ENCODE results near the gene TMEM132D. TPM values are rescaled to one million over a fixed set of nuclear protein-coding genes. Genes with fewer than 3 reads are reported as not detected.

TMEM132D gene
- total and polyA plus RNA-seq, 4 donors: 0.01 to 0.14 (median 0.08) TPM

GRCh38 chr12:129201029-129201428, 702.8 kb downstream of the TMEM132D start:
- Histone ChIP-seq H3K4me3 (ENCODE audit: low read depth in 1 of 3, low read length in 3 of 3) (no peak overlapping the region), H3K36me3 (ENCODE audit: control insufficient read depth in 4 of 4, insufficient read depth in 3 of 4, low read depth in 1 of 4, low read length in 3 of 4) (no peaks in the 10 kb centered on the region), H3K4me1 (ENCODE audit: control insufficient read depth in 4 of 4, insufficient read depth in 4 of 4, low read length in 3 of 4) (no peaks in the 10 kb centered on the region), H3K9ac (ENCODE audit: low read depth in 1 of 2, low read length in 2 of 2) (no peak overlapping the region), H3K27ac (ENCODE audit: low read depth in 1 of 2, low read length in 2 of 2) (no peak overlapping the region), H3K27me3 (ENCODE audit: control insufficient read depth in 4 of 4, insufficient read depth in 4 of 4, low read length in 3 of 4) (no peaks in the 10 kb centered on the region), H3K9me3 (ENCODE audit: control insufficient read depth in 4 of 4, low read length in 3 of 4) (no peaks in the 10 kb centered on the region)
- no peak for TF ChIP-seq NR2F2 (IDR thresholded peaks at IDR 0.05)
- TF ChIP-seq, protein P1, sequence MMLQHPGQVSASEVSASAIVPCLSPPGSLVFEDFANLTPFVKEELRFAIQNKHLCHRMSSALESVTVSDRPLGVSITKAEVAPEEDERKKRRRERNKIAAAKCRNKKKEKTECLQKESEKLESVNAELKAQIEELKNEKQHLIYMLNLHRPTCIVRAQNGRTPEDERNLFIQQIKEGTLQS (IDR thresholded peaks at IDR 0.05): no peak
- TF ChIP-seq EGR1 (IDR thresholded peaks at IDR 0.05; ENCODE audit: low read depth in 2 of 2): no peak
- no peak for TF ChIP-seq ZBTB33 (IDR thresholded peaks at IDR 0.05)
- no peak for TF ChIP-seq FOXA1 (IDR thresholded peaks at IDR 0.05)
- TF ChIP-seq YY1 (IDR thresholded peaks at IDR 0.05): no peak
- TF ChIP-seq RXRA (IDR thresholded peaks at IDR 0.05): no peak
- no peak for TF ChIP-seq GABPA (IDR thresholded peaks at IDR 0.05 in 1 of 2, conservative IDR thresholded peaks at IDR 0.05 in 1 of 2)
- no peak for TF ChIP-seq TAF1 (conservative IDR thresholded peaks at IDR 0.05)
- no peak for TF ChIP-seq MAX (IDR thresholded peaks at IDR 0.05)
- TF ChIP-seq RAD21 (IDR thresholded peaks at IDR 0.05): no peak
- no peak for TF ChIP-seq SP1 (IDR thresholded peaks at IDR 0.05)
- TF ChIP-seq HNF4G (IDR thresholded peaks at IDR 0.05): no peak
- no peak for TF ChIP-seq HNF4A (conservative IDR thresholded peaks at IDR 0.05)
- no peak for TF ChIP-seq JUND (IDR thresholded peaks at IDR 0.05)
- TF ChIP-seq, protein P2, sequence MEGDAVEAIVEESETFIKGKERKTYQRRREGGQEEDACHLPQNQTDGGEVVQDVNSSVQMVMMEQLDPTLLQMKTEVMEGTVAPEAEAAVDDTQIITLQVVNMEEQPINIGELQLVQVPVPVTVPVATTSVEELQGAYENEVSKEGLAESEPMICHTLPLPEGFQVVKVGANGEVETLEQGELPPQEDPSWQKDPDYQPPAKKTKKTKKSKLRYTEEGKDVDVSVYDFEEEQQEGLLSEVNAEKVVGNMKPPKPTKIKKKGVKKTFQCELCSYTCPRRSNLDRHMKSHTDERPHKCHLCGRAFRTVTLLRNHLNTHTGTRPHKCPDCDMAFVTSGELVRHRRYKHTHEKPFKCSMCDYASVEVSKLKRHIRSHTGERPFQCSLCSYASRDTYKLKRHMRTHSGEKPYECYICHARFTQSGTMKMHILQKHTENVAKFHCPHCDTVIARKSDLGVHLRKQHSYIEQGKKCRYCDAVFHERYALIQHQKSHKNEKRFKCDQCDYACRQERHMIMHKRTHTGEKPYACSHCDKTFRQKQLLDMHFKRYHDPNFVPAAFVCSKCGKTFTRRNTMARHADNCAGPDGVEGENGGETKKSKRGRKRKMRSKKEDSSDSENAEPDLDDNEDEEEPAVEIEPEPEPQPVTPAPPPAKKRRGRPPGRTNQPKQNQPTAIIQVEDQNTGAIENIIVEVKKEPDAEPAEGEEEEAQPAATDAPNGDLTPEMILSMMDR (IDR thresholded peaks at IDR 0.05; ENCODE audit: low read depth, low read length, missing input control): no peak
- TF ChIP-seq, protein P3, sequence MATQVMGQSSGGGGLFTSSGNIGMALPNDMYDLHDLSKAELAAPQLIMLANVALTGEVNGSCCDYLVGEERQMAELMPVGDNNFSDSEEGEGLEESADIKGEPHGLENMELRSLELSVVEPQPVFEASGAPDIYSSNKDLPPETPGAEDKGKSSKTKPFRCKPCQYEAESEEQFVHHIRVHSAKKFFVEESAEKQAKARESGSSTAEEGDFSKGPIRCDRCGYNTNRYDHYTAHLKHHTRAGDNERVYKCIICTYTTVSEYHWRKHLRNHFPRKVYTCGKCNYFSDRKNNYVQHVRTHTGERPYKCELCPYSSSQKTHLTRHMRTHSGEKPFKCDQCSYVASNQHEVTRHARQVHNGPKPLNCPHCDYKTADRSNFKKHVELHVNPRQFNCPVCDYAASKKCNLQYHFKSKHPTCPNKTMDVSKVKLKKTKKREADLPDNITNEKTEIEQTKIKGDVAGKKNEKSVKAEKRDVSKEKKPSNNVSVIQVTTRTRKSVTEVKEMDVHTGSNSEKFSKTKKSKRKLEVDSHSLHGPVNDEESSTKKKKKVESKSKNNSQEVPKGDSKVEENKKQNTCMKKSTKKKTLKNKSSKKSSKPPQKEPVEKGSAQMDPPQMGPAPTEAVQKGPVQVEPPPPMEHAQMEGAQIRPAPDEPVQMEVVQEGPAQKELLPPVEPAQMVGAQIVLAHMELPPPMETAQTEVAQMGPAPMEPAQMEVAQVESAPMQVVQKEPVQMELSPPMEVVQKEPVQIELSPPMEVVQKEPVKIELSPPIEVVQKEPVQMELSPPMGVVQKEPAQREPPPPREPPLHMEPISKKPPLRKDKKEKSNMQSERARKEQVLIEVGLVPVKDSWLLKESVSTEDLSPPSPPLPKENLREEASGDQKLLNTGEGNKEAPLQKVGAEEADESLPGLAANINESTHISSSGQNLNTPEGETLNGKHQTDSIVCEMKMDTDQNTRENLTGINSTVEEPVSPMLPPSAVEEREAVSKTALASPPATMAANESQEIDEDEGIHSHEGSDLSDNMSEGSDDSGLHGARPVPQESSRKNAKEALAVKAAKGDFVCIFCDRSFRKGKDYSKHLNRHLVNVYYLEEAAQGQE (IDR thresholded peaks at IDR 0.05): no peak
- TF ChIP-seq FOXA2 (IDR thresholded peaks at IDR 0.05): no peak
- DNase-seq (ENCODE audit: low spot score): no peak
- 70% methylated on average over 2 of the region's 2 CpGs for whole genome bisulfite sequencing

Data from liver (tissue), 9 donors.